Liver (tissue), 9 donors: Measurements from ENCODE around the gene ADCYAP1R1. TPM values are rescaled to one million over a fixed set of nuclear protein-coding genes. Genes with fewer than 3 reads are reported as not detected.
A peak's percentile ranks its signal among the peaks of the same experiment; 100 is the strongest.

Experiments
- DNase-seq: peaks from one replicate; pipeline ENCODE4 v3.0.0-alpha.2; 2017; ENCODE audit warnings: low spot score
- H3K27ac ChIP-seq, 2 donors: one replicate each; pipeline ENCODE4 v1.7.0; 2013; ENCODE audit warnings: inconsistent platforms in 2 of 2, low read length in 2 of 2, control low read depth in 1 of 2, low read depth in 1 of 2, mild to moderate bottlenecking in 1 of 2
- H3K27me3 ChIP-seq, 4 donors: one replicate each; pipeline versions ENCODE4 v1.6.1 to v1.7.0; 2013; ENCODE audit warnings: low read length in 3 of 4, inconsistent platforms in 1 of 4, mild to moderate bottlenecking in 1 of 4, moderate library complexity in 1 of 4; ENCODE audit not compliant: control insufficient read depth in 4 of 4, insufficient read depth in 4 of 4
- H3K36me3 ChIP-seq, 4 donors: one replicate each; pipeline versions ENCODE4 v1.6.1 to v1.7.0; 2013; ENCODE audit warnings: low read length in 3 of 4, mild to moderate bottlenecking in 3 of 4, low read depth in 1 of 4, moderate library complexity in 1 of 4; ENCODE audit not compliant: control insufficient read depth in 4 of 4, insufficient read depth in 3 of 4
- H3K4me1 ChIP-seq, 4 donors: one replicate each; pipeline versions ENCODE4 v1.6.1 to v1.7.0; 2013; ENCODE audit warnings: low read length in 3 of 4, mild to moderate bottlenecking in 3 of 4, moderate library complexity in 1 of 4; ENCODE audit not compliant: control insufficient read depth in 4 of 4, insufficient read depth in 4 of 4
- H3K4me3 ChIP-seq, 3 donors: one replicate each; pipeline versions ENCODE4 v1.6.1 to v1.7.0; 2013; ENCODE audit warnings: low read length in 3 of 3, control low read depth in 1 of 3, low read depth in 1 of 3, mild to moderate bottlenecking in 1 of 3
- H3K9ac ChIP-seq, 2 donors: one replicate each; pipeline ENCODE4 v1.7.0; 2013; ENCODE audit warnings: low read length in 2 of 2, mild to moderate bottlenecking in 2 of 2, moderate library complexity in 2 of 2, control low read depth in 1 of 2, low read depth in 1 of 2
- H3K9me3 ChIP-seq, 4 donors: one replicate each; pipeline versions ENCODE4 v1.6.1 to v1.7.0; 2013; ENCODE audit warnings: low read length in 3 of 4; ENCODE audit not compliant: control insufficient read depth in 4 of 4
- ATF3 ChIP-seq: IDR thresholded peaks from 2 replicates; pipeline ENCODE4 v1.6.1; 2016; ENCODE audit warnings: antibody characterized with exemption
- CTCF ChIP-seq: fragments of 150-350 bp; IDR thresholded peaks from 2 replicates; pipeline ENCODE4 v1.5.1; 2017; ENCODE audit warnings: improper control_type of control experiment, low read depth, low read length; ENCODE audit not compliant: missing input control
- FOXA1 ChIP-seq: IDR thresholded peaks from 2 replicates; pipeline ENCODE4 v1.6.1; 2016; ENCODE audit warnings: antibody characterized with exemption
- FOXA2 ChIP-seq: IDR thresholded peaks from 2 replicates; pipeline ENCODE4 v1.6.1; 2016; ENCODE audit warnings: antibody characterized with exemption
- GABPA ChIP-seq, 2 donors: IDR thresholded peaks in 1 of 2; conservative IDR thresholded peaks in 1 of 2; 2 replicates each; pipeline ENCODE4 v1.6.1; 2016; ENCODE audit warnings: antibody characterized with exemption in 2 of 2, mild to moderate bottlenecking in 1 of 2, moderate library complexity in 1 of 2
- HNF4A ChIP-seq, 2 donors: conservative IDR thresholded peaks; 2 replicates each; pipeline ENCODE4 v1.6.1; 2016; ENCODE audit warnings: antibody characterized with exemption in 2 of 2, mild to moderate bottlenecking in 2 of 2
- HNF4G ChIP-seq: IDR thresholded peaks from 2 replicates; pipeline ENCODE4 v1.6.1; 2016; ENCODE audit warnings: antibody characterized with exemption
- MAX ChIP-seq: IDR thresholded peaks from 2 replicates; pipeline ENCODE4 v1.6.1; 2016; ENCODE audit warnings: antibody characterized with exemption
- NR2F2 ChIP-seq: IDR thresholded peaks from 2 replicates; pipeline ENCODE4 v1.6.1; 2016; ENCODE audit warnings: antibody characterized with exemption
- RAD21 ChIP-seq, 2 donors: IDR thresholded peaks; 2 replicates each; pipeline ENCODE4 v1.6.1; 2016; ENCODE audit warnings: antibody characterized with exemption in 2 of 2, mild to moderate bottlenecking in 2 of 2
- REST ChIP-seq: IDR thresholded peaks from 2 replicates; pipeline ENCODE4 v1.6.1; 2016; ENCODE audit warnings: antibody characterized with exemption, mild to moderate bottlenecking
- SP1 ChIP-seq: IDR thresholded peaks from 2 replicates; pipeline ENCODE4 v1.6.1; 2018; ENCODE audit warnings: antibody characterized with exemption, mild to moderate bottlenecking
- TAF1 ChIP-seq: conservative IDR thresholded peaks from 2 replicates; pipeline ENCODE4 v1.6.1; 2016; ENCODE audit warnings: antibody characterized with exemption, mild to moderate bottlenecking
- YY1 ChIP-seq: IDR thresholded peaks from 2 replicates; pipeline ENCODE4 v1.6.1; 2016; ENCODE audit warnings: antibody characterized with exemption, mild to moderate bottlenecking
- ZBTB33 ChIP-seq: IDR thresholded peaks from 2 replicates; pipeline ENCODE4 v1.6.1; 2016; ENCODE audit warnings: antibody characterized with exemption
- WGBS: extraction: QIAGEN DNeasy Blood & Tissue Kit; methylation state at CpG from one replicate; pipeline ENCODE4 v1.1.7; 2013; 5-methylcytosine and 5-hydroxymethylcytosine counted together
- polyA plus RNA-seq, 2 donors: library from polyadenylated mRNA; stranded (reverse) in 1 of 2; unstranded in 1 of 2; fragments of 200-250 nt in 1 of 2; fragments of >200 nt in 1 of 2; fragmentation: Nextera tagmentation in 1 of 2; extraction: Ambion mirVana in 1 of 2; gene quantifications; one replicate each; pipeline versions ENCODE4 v1.2.1 to v1.2.3, GENCODE V29; 2013 to 2015
- total RNA-seq, 2 donors: library from RNA; depleted of rRNA; stranded (reverse); fragments of >200 nt; gene quantifications; one replicate each; pipeline ENCODE4 v1.2.3, GENCODE V29; 2014
- donor health status: healthy.
- donor health status: healthy.
- donor health status: healthy.
- donor health status: healthy.
- donor health status: healthy.

The ADCYAP1R1 gene
- total and polyA plus RNA-seq, 4 donors = 0.05 to 0.67 (median 0.12) TPM; not detected in 1

GRCh38 chr7:31125171-31125570 is 73.1 kb downstream of the ADCYAP1R1 start:
- Histone ChIP-seq H3K9me3 (no peaks in the 10 kb centered on the region), H3K27ac (no peak overlapping the region), H3K4me1 (no peaks in the 10 kb centered on the region), H3K36me3 (no peaks in the 10 kb centered on the region), H3K4me3 (no peak overlapping the region), H3K27me3 (no peaks in the 10 kb centered on the region), H3K9ac (no peak overlapping the region)
- TF ChIP-seq GABPA (IDR thresholded peaks at IDR 0.05 in 1 of 2, conservative IDR thresholded peaks at IDR 0.05 in 1 of 2) = no peak
- TF ChIP-seq ATF3 = no peak
- TF ChIP-seq HNF4G = no peak
- no peak for TF ChIP-seq TAF1
- TF ChIP-seq MAX = no peak
- no peak for TF ChIP-seq FOXA1
- no peak for TF ChIP-seq FOXA2
- TF ChIP-seq CTCF = no peak
- TF ChIP-seq YY1 = no peak
- no peak for TF ChIP-seq RAD21 (IDR thresholded peaks at IDR 0.05)
- TF ChIP-seq SP1 = no peak
- TF ChIP-seq NR2F2 = no peak
- no peak for TF ChIP-seq HNF4A (conservative IDR thresholded peaks at IDR 0.05)
- no peak for TF ChIP-seq REST
- DNase-seq = no peak
- 90% methylated on average over 4 of the region's 4 CpGs for WGBS

- no peak overlapping the region for H3K27ac ChIP-seq
- no peak for TF ChIP-seq TAF1
- TF ChIP-seq RAD21 (IDR thresholded peaks at IDR 0.05) = peak; percentile 8 to 17
- no peak for DNase-seq
Observed at GRCh38 chr7:31126976-31127375, 74.9 kb downstream of the ADCYAP1R1 start.

GRCh38 chr7:31129067-31129466 is 77.0 kb downstream of the ADCYAP1R1 start:
- TF ChIP-seq GABPA (IDR thresholded peaks at IDR 0.05 in 1 of 2, conservative IDR thresholded peaks at IDR 0.05 in 1 of 2) = no peak
- TF ChIP-seq ZBTB33 = no peak
- no peak for TF ChIP-seq YY1
- Histone ChIP-seq H3K36me3 (no peaks in the 10 kb centered on the region), H3K27ac (no peak overlapping the region), H3K9ac (no peak overlapping the region), H3K4me3 (no peak overlapping the region), H3K27me3 (no peaks in the 10 kb centered on the region), H3K4me1 (no peaks in the 10 kb centered on the region), H3K9me3 (no peaks in the 10 kb centered on the region)
- 75% methylated on average over 3 of the region's 3 CpGs for WGBS
- DNase-seq = no peak

More at GRCh38 chr7:31126976-31127375, 74.9 kb downstream of the ADCYAP1R1 start:
- WGBS = 59% methylated on average over 1 of the region's 1 CpG
- Histone ChIP-seq H3K9me3 (no peaks in the 10 kb centered on the region), H3K4me3 (no peak overlapping the region), H3K9ac (no peak overlapping the region), H3K27me3 (no peaks in the 10 kb centered on the region), H3K4me1 (no peaks in the 10 kb centered on the region), H3K36me3 (no peaks in the 10 kb centered on the region)
